Large intestine (tissue), 3 donors: Measurements from ENCODE around the gene SLA2. TPM values are rescaled to one million over a fixed set of nuclear protein-coding genes. Genes with fewer than 3 reads are reported as not detected.
A peak's percentile ranks its signal among the peaks of the same experiment; 100 is the strongest.
"Not testable (repeated sequence)": the region's sequence is repeated elsewhere in the genome, so short reads cannot be mapped to it uniquely, and the experiment has no call there.

Experiments used
- DNase-seq, 2 donors: peaks; one replicate each; pipeline versions ENCODE4 v3.0.0 to v3.0.0-alpha.2; 2013
- H3K27ac ChIP-seq: one replicate; pipeline ENCODE4 v1.5.1; 2013; ENCODE audit warnings: low read length
- H3K27me3 ChIP-seq: 2 replicates; pipeline ENCODE4 v1.6.1; 2013; ENCODE audit warnings: low read length; ENCODE audit not compliant: control insufficient read depth, insufficient read depth
- H3K36me3 ChIP-seq: 2 replicates; pipeline ENCODE4 v1.6.1; 2013; ENCODE audit warnings: low read length; ENCODE audit not compliant: control insufficient read depth, insufficient read depth
- H3K4me1 ChIP-seq: one replicate; pipeline ENCODE4 v1.6.1; 2013; ENCODE audit warnings: low read length; ENCODE audit not compliant: control insufficient read depth, insufficient read depth
- H3K4me3 ChIP-seq: one replicate; pipeline ENCODE4 v1.5.1; 2013; ENCODE audit warnings: low read length
- H3K9me3 ChIP-seq: one replicate; pipeline ENCODE4 v1.6.1; 2013; ENCODE audit warnings: mild to moderate bottlenecking, low read depth, low read length, moderate library complexity; ENCODE audit not compliant: control insufficient read depth
- WGBS: methylation state at CpG from one replicate; pipeline ENCODE4 v1.1.5; 2013; ENCODE audit warnings: low lambda C conversion rate; ENCODE audit not compliant: insufficient coverage; 5-methylcytosine and 5-hydroxymethylcytosine counted together
- polyA plus RNA-seq: library from polyadenylated mRNA; unstranded; fragments of 120-200 nt; gene quantifications from one replicate; pipeline ENCODE4 v1.2.1, GENCODE V29; 2013

SLA2 gene
- polyA plus RNA-seq, 1 donor, result 1.6 TPM

GRCh38 chr20:36614781-36615557 is 31.0 kb downstream of the SLA2 start:
- WGBS, result no CpG with 5 or more reads among the region's 14 CpGs
- Histone ChIP-seq H3K36me3 (peaks cover 47% of the 10 kb centered on the region), H3K9me3 (no peaks in the 10 kb centered on the region), H3K4me1 (no peaks in the 10 kb centered on the region), H3K27me3 (no peaks in the 10 kb centered on the region), H3K4me3 (no peak overlapping the region), H3K27ac (no peak overlapping the region)
- DNase-seq, result no peak

GRCh38 chr20:36613974-36614373 is 32.0 kb downstream of the SLA2 start:
- Histone ChIP-seq H3K36me3 (peaks cover 56% of the 10 kb centered on the region), H3K27me3 (no peaks in the 10 kb centered on the region), H3K27ac (no peak overlapping the region), H3K9me3 (no peaks in the 10 kb centered on the region), H3K4me3 (no peak overlapping the region), H3K4me1 (no peaks in the 10 kb centered on the region)
- DNase-seq, result peak in 1 of 2 donors; percentile 46
- WGBS, result no CpG with 5 or more reads among the region's 3 CpGs

- no CpG with 5 or more reads among the region's 5 CpGs for WGBS
- Histone ChIP-seq H3K4me3 (no peak overlapping the region), H3K36me3 (peaks cover 72% of the 10 kb centered on the region), H3K27ac (no peak overlapping the region), H3K27me3 (no peaks in the 10 kb centered on the region), H3K4me1 (peaks cover 11% of the 10 kb centered on the region), H3K9me3 (no peaks in the 10 kb centered on the region)
- no peak for DNase-seq
Observed at GRCh38 chr20:36611625-36612024, 34.4 kb downstream of the SLA2 start.

GRCh38 chr20:36608388-36608728 is 37.6 kb downstream of the SLA2 start:
- no CpG with 5 or more reads among the region's 6 CpGs for WGBS
- peak overlapping the region; percentile 89 for H3K27ac ChIP-seq
- H3K4me1 ChIP-seq, result peaks cover 16% of the 10 kb centered on the region
- not testable (repeated sequence) for H3K9me3 ChIP-seq, DNase-seq, H3K4me3 ChIP-seq, H3K27me3 ChIP-seq
- peaks cover 54% of the 10 kb centered on the region for H3K36me3 ChIP-seq

- DNase-seq, result peak; percentile 69 to 78
- H3K36me3 ChIP-seq, result peaks cover 52% of the 10 kb centered on the region
- peak overlapping the region; percentile 89 for H3K27ac ChIP-seq
- no peaks in the 10 kb centered on the region for H3K9me3 ChIP-seq
- no peak overlapping the region for H3K4me3 ChIP-seq
- peaks cover 16% of the 10 kb centered on the region for H3K4me1 ChIP-seq
- 100% methylated on average over 1 of the region's 7 CpGs for WGBS
- H3K27me3 ChIP-seq, result no peaks in the 10 kb centered on the region
Observed at GRCh38 chr20:36607586-36608387, 38.2 kb downstream of the SLA2 start.

GRCh38 chr20:36606158-36607066 is 39.6 kb downstream of the SLA2 start:
- Histone ChIP-seq H3K4me1 (peaks cover 16% of the 10 kb centered on the region), H3K9me3 (no peaks in the 10 kb centered on the region), H3K27me3 (no peaks in the 10 kb centered on the region), H3K4me3 (peak overlapping the region; percentile 87), H3K27ac (peak overlapping the region; percentile 89), H3K36me3 (peaks cover 39% of the 10 kb centered on the region)
- peak; percentile 73 to 86 for DNase-seq
- WGBS, result 20% methylated on average over 1 of the region's 31 CpGs

- H3K9me3 ChIP-seq, result no peaks in the 10 kb centered on the region
- no CpG with 5 or more reads among the region's 90 CpGs for WGBS
- DNase-seq, result peak; percentile 100
- H3K36me3 ChIP-seq, result peaks cover 30% of the 10 kb centered on the region
- no peaks in the 10 kb centered on the region for H3K27me3 ChIP-seq
- H3K4me1 ChIP-seq, result peaks cover 16% of the 10 kb centered on the region
- peak within 1 kb of the TSS; percentile 89 for H3K27ac ChIP-seq
- H3K4me3 ChIP-seq, result peak within 1 kb of the TSS; percentile 87
Observed at GRCh38 chr20:36605399-36606157, 40.4 kb downstream of the SLA2 start, which contains the start of gene RAB5IF. Gene RAB5IF (plus strand): TSS chr20:36605779. CDS start chr20:36605952, 173 bp downstream.

GRCh38 chr20:36604952-36605398 is 41.0 kb downstream of the SLA2 start:
- no peaks in the 10 kb centered on the region for H3K27me3 ChIP-seq
- H3K4me3 ChIP-seq, result peak overlapping the region; percentile 32
- no CpG with 5 or more reads among the region's 15 CpGs for WGBS
- H3K4me1 ChIP-seq, result peaks cover 16% of the 10 kb centered on the region
- H3K27ac ChIP-seq, result peak overlapping the region; percentile 72
- no peak for DNase-seq
- no peaks in the 10 kb centered on the region for H3K9me3 ChIP-seq
- H3K36me3 ChIP-seq, result peaks cover 25% of the 10 kb centered on the region

- Histone ChIP-seq H3K27me3 (no peaks in the 10 kb centered on the region), H3K36me3 (no peaks in the 10 kb centered on the region), H3K4me3 (no peak overlapping the region), H3K4me1 (peaks cover 5% of the 10 kb centered on the region), H3K27ac (no peak overlapping the region), H3K9me3 (no peaks in the 10 kb centered on the region)
- DNase-seq, result no peak
- 40% methylated on average over 1 of the region's 1 CpG for WGBS
Observed at GRCh38 chr20:36601540-36601939, 44.5 kb downstream of the SLA2 start.
